Measurements from ENCODE around the gene TXNL4A.

The TXNL4A gene

GRCh38 chr18:79933765-79934164 is 54.6 kb downstream of the TXNL4A start:
- peak; percentile 5 for DNase-seq

- no peak for DNase-seq
Observed at GRCh38 chr18:79932907-79933306, 55.5 kb downstream of the TXNL4A start.

- no peak for DNase-seq
Observed at GRCh38 chr18:79931475-79931874, 56.9 kb downstream of the TXNL4A start.

GRCh38 chr18:79930020-79930642 is 58.2 kb downstream of the TXNL4A start:
- no peak for DNase-seq

- DNase-seq: no peak
Observed at GRCh38 chr18:79928563-79928960, 59.8 kb downstream of the TXNL4A start.

GRCh38 chr18:79927607-79928562 is 60.5 kb downstream of the TXNL4A start:
- no peak for DNase-seq

GRCh38 chr18:79926715-79927606 is 61.4 kb downstream of the TXNL4A start:
- DNase-seq: no peak

- DNase-seq: no peak
Observed at GRCh38 chr18:79926306-79926705, 62.1 kb downstream of the TXNL4A start.

GRCh38 chr18:79924814-79925731 is 63.3 kb downstream of the TXNL4A start:
- peak; percentile 73 for DNase-seq

GRCh38 chr18:79923896-79924585 is 64.3 kb downstream of the TXNL4A start:
- DNase-seq: no peak

- DNase-seq: no peak
Observed at GRCh38 chr18:79922971-79923411, 65.4 kb downstream of the TXNL4A start.

GRCh38 chr18:79921984-79922965 is 66.1 kb downstream of the TXNL4A start:
- no peak for DNase-seq
